MM.1S (cell line): ENCODE results near the gene SYNE1.
"Not testable (repeated sequence)": the region's sequence is repeated elsewhere in the genome, so short reads cannot be mapped to it uniquely, and the experiment has no call there.

Experiments
- DNase-seq: peaks from one replicate; pipeline ENCODE4 v3.0.0-alpha.2; 2015
- H2AFZ ChIP-seq: fragments of 300-600 bp; sonication (generic); 2 replicates; pipeline ENCODE4 v1.6.0; 2016; ENCODE audit warnings: antibody characterized with exemption, low read length
- H3F3A ChIP-seq: fragments of 300-600 bp; sonication (generic); 2 replicates; pipeline ENCODE4 v1.6.1; 2016; ENCODE audit warnings: mild to moderate bottlenecking, antibody characterized with exemption, low read length, moderate library complexity, mixed read lengths; ENCODE audit not compliant: insufficient read depth
- H3K27ac ChIP-seq: fragments of 300-600 bp; sonication (generic); 2 replicates; pipeline ENCODE4 v1.5.1; 2016; ENCODE audit warnings: mild to moderate bottlenecking, low read length
- H3K27me3 ChIP-seq: fragments of 300-600 bp; sonication (generic); replicated peaks from 2 replicates; pipeline ENCODE4 v1.6.0; 2016; ENCODE audit warnings: low read length; ENCODE audit not compliant: insufficient read depth
- H3K36me3 ChIP-seq: fragments of 300-600 bp; sonication (generic); replicated peaks from 2 replicates; pipeline ENCODE4 v1.6.1; 2016; ENCODE audit warnings: mild to moderate bottlenecking, low read length, mixed read lengths; ENCODE audit not compliant: insufficient read depth
- H3K4me1 ChIP-seq: fragments of 300-600 bp; sonication (generic); 2 replicates; pipeline ENCODE4 v1.6.1; 2016; ENCODE audit warnings: low read length, mixed read lengths
- H3K4me2 ChIP-seq: fragments of 300-600 bp; sonication (generic); 2 replicates; pipeline ENCODE4 v1.6.0; 2016; ENCODE audit warnings: low read depth, low read length
- H3K4me3 ChIP-seq: fragments of 300-600 bp; sonication (generic); 2 replicates; pipeline ENCODE4 v1.5.1; 2016; ENCODE audit warnings: low read length, mixed read lengths
- H3K79me2 ChIP-seq: fragments of 300-600 bp; sonication (generic); 2 replicates; pipeline ENCODE4 v1.6.1; 2016; ENCODE audit warnings: mixed run types, low read length, mixed read lengths
- H3K9ac ChIP-seq: fragments of 300-600 bp; sonication (generic); 2 replicates; pipeline ENCODE4 v1.6.1; 2016; ENCODE audit warnings: low read length, mixed read lengths
- H3K9me2 ChIP-seq: fragments of 300-600 bp; sonication (generic); replicated peaks from 2 replicates; pipeline ENCODE4 v1.6.1; 2016; ENCODE audit warnings: mild to moderate bottlenecking, low read length, mixed read lengths; ENCODE audit not compliant: insufficient read depth
- H3K9me3 ChIP-seq: fragments of 300-600 bp; sonication (generic); replicated peaks from 2 replicates; pipeline ENCODE4 v1.6.1; 2016; ENCODE audit warnings: mild to moderate bottlenecking, low read length, mixed read lengths; ENCODE audit not compliant: insufficient read depth
- H4K20me1 ChIP-seq: fragments of 300-600 bp; sonication (generic); 2 replicates; pipeline ENCODE4 v1.6.1; 2016; ENCODE audit warnings: mild to moderate bottlenecking, low read length, moderate library complexity, mixed read lengths; ENCODE audit not compliant: insufficient read depth
- EZH2 ChIP-seq: fragments of 300-600 bp; sonication (generic); optimal IDR thresholded peaks from 2 replicates; pipeline ENCODE3; 2017; ENCODE audit warnings: low read depth, mild to moderate bottlenecking, antibody characterized with exemption, low read length, mixed read lengths
- EZH2phosphoT487 ChIP-seq: fragments of 300-600 bp; sonication (generic); IDR thresholded peaks from 2 replicates; pipeline ENCODE4 v1.6.1; 2018; ENCODE audit warnings: antibody characterized with exemption, low read length
- TF ChIP-seq, protein P1 (sequence below): fragments of 300-600 bp; sonication (generic); IDR thresholded peaks from 2 replicates; pipeline ENCODE4 v1.5.1; 2016; ENCODE audit warnings: antibody characterized with exemption, low read length, mixed read lengths

SYNE1 gene

DNA sequence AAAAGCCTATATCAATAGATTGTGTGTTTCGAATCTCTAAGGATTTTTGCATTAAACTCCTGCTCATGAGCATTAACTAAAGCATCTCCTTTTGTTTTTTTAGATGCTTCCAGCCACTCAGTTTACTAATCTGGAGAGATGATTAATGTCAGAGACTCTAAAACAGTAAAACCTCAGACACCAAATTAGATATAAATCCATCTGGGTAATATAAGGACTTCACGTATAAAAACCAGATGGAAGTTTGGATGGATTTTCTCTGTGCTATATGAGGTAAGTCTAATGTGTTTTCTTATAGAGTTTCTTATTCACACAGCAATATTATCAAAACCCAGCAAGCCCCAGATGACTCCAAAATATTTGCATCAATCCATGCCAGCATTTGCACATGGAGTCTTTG, 137.2 kb downstream of the SYNE1 start:
- Histone ChIP-seq H2AFZ (no peak overlapping the region), H3K9me3 (no peaks in the 10 kb centered on the region), H3K36me3 (no peaks in the 10 kb centered on the region), H3K27me3 (no peaks in the 10 kb centered on the region), H3K79me2 (no peaks in the 10 kb centered on the region), H3K27ac (no peak overlapping the region), H3K9me2 (no peaks in the 10 kb centered on the region), H3K9ac (no peak overlapping the region), H3K4me3 (no peak overlapping the region), H3K4me1 (no peaks in the 10 kb centered on the region), H4K20me1 (no peaks in the 10 kb centered on the region), H3K4me2 (no peak overlapping the region), H3F3A (no peaks in the 10 kb centered on the region)
- DNase-seq: no peak
- TF ChIP-seq, protein P1, sequence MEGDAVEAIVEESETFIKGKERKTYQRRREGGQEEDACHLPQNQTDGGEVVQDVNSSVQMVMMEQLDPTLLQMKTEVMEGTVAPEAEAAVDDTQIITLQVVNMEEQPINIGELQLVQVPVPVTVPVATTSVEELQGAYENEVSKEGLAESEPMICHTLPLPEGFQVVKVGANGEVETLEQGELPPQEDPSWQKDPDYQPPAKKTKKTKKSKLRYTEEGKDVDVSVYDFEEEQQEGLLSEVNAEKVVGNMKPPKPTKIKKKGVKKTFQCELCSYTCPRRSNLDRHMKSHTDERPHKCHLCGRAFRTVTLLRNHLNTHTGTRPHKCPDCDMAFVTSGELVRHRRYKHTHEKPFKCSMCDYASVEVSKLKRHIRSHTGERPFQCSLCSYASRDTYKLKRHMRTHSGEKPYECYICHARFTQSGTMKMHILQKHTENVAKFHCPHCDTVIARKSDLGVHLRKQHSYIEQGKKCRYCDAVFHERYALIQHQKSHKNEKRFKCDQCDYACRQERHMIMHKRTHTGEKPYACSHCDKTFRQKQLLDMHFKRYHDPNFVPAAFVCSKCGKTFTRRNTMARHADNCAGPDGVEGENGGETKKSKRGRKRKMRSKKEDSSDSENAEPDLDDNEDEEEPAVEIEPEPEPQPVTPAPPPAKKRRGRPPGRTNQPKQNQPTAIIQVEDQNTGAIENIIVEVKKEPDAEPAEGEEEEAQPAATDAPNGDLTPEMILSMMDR: no peak
- TF ChIP-seq EZH2 (no peak), EZH2phosphoT487 (no peak)

DNA sequence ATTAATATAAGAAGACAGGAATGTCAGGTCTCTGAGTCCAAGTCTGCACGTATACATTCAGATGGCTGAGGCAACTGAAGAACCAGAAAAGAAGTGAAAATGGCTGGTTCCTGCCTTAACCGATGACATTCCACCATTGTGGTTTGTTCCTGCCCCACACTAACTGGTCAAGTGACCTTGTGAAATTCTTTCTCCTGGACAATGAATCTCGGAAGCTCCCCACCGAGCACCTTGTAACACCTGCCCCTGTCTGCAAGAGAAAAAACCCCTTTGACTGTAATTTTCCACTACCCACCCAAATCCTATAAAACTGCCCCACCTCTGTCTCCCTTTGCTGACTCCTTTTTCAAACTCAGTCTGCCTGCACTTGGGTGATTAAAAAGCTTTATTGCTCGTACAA, 140.4 kb downstream of the SYNE1 start:
- Histone ChIP-seq H3K9me2 (no peaks in the 10 kb centered on the region), H3K9me3 (no peaks in the 10 kb centered on the region), H3F3A (no peaks in the 10 kb centered on the region), H2AFZ (no peak overlapping the region), H3K9ac (no peak overlapping the region), H3K36me3 (no peaks in the 10 kb centered on the region), H3K4me1 (no peaks in the 10 kb centered on the region), H3K79me2 (no peaks in the 10 kb centered on the region), H3K27ac (no peak overlapping the region), H3K4me2 (no peak overlapping the region), H4K20me1 (no peaks in the 10 kb centered on the region), H3K4me3 (no peak overlapping the region), H3K27me3 (no peaks in the 10 kb centered on the region)
- TF ChIP-seq EZH2phosphoT487 (no peak), EZH2 (no peak)
- TF ChIP-seq, protein P1: no peak
- DNase-seq: no peak

DNA sequence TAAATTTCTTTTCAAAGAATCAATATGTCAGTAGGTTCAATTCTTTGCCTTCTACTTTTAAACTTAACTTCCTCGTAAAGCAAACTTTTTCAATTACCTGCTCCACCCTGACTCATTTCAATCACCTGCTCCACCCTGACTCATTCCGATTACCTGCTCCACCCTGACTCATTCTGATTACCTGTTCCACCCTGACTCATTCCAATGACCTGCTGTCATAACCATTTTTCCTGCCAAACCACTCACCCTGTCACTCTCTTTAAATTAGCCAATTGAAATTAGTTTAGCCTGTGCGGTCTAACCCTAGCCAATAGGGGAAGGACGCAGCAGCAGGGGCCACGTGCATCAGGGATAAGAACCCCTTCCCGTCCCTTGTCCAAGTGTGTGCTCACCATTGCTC, 141.7 kb downstream of the SYNE1 start:
- not testable (repeated sequence) for H3K9me3 ChIP-seq, H3K4me1 ChIP-seq, H3K4me2 ChIP-seq, DNase-seq, H3K27ac ChIP-seq, H3K4me3 ChIP-seq, H3K27me3 ChIP-seq, H2AFZ ChIP-seq, H3K36me3 ChIP-seq, H3K79me2 ChIP-seq, H3F3A ChIP-seq, H4K20me1 ChIP-seq, H3K9ac ChIP-seq, H3K9me2 ChIP-seq

DNA sequence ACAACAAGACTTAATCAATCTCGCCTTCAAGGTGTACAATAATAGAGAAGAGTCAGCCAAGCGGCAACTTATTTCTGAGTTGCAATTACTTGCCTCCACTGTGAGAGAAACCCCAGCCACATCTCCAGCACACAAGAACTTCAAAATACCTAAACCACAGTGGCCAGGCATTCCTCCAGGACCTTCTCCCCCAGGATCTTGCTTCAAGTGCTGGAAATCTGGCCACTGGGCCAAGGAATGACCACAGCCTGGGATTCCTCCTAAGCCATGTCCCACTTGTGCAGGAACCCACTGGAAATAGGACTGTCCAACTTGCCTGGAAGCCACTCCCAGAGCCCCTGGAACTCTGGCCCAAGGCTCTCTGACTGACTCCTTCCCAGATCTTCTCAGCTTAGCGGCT, 144.9 kb downstream of the SYNE1 start:
- H3K9ac ChIP-seq, H3K27ac ChIP-seq, H3K9me2 ChIP-seq, H3K4me2 ChIP-seq, H3K4me3 ChIP-seq, H3K36me3 ChIP-seq, H3K27me3 ChIP-seq, H4K20me1 ChIP-seq, H3K4me1 ChIP-seq, H3K79me2 ChIP-seq, H2AFZ ChIP-seq, H3F3A ChIP-seq, DNase-seq, H3K9me3 ChIP-seq: not testable (repeated sequence)

DNA sequence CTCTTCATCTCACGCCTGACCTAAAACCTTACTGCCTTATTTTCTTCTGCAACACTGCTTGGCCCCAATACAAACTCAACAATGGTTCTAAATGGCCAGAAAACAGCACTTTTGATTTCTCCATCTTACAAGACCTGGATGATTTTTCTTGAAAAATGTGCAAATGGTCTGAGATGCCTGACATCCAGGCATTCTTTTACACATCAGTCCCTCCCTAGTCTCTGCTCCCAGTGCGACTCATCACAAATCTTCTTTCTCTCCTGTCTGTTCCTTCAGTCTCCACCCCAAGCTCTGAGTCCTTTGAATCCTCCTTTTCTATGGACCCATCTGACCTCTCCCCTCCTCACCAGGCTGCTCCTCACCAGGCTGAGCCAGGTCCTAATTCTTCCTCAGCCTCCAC, 145.7 kb downstream of the SYNE1 start:
- H3K9me2 ChIP-seq, H3K4me2 ChIP-seq, H3K36me3 ChIP-seq, H3K27me3 ChIP-seq, H3K9ac ChIP-seq, H3K4me3 ChIP-seq, H2AFZ ChIP-seq, H3K4me1 ChIP-seq, H4K20me1 ChIP-seq, H3K79me2 ChIP-seq, H3K27ac ChIP-seq, DNase-seq, H3K9me3 ChIP-seq, H3F3A ChIP-seq: not testable (repeated sequence)

DNA sequence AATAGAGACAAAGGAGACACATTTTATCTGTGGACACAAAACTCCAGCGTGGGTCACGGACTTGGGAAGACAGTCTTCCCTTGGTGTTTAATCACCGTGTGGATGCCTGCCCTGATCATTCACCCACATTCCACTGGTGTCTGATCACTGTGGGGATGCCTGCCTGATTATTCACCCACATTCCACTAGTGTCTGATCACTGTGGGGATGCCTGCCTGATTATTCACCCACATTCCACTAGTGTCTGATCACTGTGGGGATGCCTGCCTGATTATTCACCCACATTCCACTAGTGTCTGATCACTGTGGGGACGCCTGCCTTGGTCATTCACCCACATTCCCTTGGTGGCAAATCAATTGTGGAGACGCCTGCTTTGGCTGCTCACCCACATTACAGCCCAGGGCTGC, 146.2 kb downstream of the SYNE1 start:
- not testable (repeated sequence) for H2AFZ ChIP-seq, H3K9ac ChIP-seq, H3K9me3 ChIP-seq, H3K27me3 ChIP-seq, H3K79me2 ChIP-seq, H3K27ac ChIP-seq, DNase-seq, H3K4me2 ChIP-seq, H3F3A ChIP-seq, H3K4me1 ChIP-seq, H4K20me1 ChIP-seq, H3K36me3 ChIP-seq, H3K9me2 ChIP-seq, H3K4me3 ChIP-seq
